Measurements from ENCODE around the gene KAT5.

DNA sequence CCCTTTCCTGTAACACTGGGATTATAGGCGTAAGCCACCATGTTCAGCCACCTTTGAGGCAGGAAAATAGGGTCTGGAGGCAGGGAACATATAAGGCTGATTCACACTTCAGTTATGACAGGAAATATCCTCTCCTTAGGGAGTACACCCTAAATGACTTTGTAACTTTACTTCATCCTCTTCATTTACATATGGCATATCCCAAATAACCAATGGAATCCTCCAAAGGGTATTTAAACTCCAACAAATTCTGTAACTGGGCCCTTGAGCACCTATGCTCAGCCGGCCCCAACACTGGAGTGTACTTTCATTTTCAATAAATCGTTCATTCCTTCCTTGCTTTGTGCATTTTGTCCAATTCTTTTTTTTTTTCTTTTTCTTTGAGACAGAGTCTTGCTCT lies 1.6 kb upstream of the KAT5 start:
- TF ChIP-seq, protein P1, sequence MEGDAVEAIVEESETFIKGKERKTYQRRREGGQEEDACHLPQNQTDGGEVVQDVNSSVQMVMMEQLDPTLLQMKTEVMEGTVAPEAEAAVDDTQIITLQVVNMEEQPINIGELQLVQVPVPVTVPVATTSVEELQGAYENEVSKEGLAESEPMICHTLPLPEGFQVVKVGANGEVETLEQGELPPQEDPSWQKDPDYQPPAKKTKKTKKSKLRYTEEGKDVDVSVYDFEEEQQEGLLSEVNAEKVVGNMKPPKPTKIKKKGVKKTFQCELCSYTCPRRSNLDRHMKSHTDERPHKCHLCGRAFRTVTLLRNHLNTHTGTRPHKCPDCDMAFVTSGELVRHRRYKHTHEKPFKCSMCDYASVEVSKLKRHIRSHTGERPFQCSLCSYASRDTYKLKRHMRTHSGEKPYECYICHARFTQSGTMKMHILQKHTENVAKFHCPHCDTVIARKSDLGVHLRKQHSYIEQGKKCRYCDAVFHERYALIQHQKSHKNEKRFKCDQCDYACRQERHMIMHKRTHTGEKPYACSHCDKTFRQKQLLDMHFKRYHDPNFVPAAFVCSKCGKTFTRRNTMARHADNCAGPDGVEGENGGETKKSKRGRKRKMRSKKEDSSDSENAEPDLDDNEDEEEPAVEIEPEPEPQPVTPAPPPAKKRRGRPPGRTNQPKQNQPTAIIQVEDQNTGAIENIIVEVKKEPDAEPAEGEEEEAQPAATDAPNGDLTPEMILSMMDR (IDR thresholded peaks at IDR 0.05) = no peak
- no peak for TF ChIP-seq EZH2phosphoT487 (IDR thresholded peaks at IDR 0.05)
